GM21381 (cell line): ENCODE results near the gene MYBPH.

Experiments used
- ATAC-seq: cut with Tn5 transposase; IDR thresholded peaks from one replicate; pipeline ENCODE4 v1.9.1; 2021; ENCODE audit warnings: mild to moderate bottlenecking, moderate library complexity; ENCODE audit not compliant: unreplicated experiment

Gene MYBPH

DNA sequence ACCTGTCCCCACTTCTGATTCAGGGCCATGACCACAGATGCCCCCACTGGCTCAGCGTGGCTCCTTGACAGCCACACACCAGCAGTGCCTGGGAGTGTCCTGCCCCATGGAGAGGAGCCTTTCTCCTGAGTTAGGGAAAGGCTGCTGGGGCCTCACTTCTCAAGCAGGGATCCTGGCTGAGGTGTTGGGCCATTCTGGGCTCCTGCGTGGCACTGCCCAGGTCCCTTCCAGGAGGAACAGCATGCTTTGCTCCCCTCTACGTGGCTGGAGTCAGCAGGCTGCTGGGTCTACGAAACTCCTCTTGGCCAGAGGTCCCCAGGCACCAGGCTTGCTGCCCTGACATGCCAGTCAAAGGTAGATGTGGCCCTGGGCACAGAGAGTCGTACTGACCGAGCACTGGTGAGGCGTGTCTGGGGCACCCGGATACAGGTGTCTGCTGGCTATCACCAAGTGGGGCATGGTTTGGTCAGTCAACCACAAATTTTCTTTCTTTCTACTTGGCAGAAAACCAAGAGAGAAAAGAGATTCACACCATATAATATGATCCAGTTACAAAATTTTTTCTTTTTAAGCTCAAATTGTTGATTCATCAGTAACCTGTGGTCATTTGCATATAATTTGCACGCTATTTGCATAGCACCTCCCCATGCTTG lies 44.0 kb downstream of the MYBPH start:
- no peak for ATAC-seq

DNA sequence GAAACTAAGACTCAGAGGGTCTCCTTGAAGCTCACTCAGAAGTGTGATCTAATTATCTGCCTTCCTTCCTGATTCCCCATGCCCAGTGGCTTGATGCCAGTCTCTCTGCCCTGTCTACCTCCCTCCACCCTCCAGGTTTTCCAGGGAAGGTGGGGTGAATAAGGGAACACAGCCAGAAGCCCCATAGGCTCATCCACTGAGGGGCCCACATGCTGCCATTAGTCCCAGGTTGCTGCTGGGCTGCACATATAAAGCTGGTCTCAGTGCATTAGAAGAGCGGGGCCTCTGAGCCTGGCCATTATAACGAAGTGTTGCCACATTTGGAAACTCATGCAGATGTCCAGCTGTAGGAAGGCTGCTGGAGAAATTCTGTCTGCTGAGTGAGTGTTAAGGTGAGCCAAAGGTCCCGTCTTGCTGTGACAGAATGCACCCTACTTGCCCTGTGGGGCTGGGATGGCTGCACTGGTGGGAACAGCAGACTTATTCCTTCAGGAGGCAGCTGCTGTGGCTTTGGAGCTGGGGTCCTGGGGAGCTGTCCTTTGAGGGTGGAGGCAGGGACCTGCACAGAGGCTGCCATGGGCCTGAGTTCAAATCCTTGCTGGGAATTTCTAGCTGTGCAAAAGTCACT lies 45.2 kb downstream of the MYBPH start:
- ATAC-seq: no peak

DNA sequence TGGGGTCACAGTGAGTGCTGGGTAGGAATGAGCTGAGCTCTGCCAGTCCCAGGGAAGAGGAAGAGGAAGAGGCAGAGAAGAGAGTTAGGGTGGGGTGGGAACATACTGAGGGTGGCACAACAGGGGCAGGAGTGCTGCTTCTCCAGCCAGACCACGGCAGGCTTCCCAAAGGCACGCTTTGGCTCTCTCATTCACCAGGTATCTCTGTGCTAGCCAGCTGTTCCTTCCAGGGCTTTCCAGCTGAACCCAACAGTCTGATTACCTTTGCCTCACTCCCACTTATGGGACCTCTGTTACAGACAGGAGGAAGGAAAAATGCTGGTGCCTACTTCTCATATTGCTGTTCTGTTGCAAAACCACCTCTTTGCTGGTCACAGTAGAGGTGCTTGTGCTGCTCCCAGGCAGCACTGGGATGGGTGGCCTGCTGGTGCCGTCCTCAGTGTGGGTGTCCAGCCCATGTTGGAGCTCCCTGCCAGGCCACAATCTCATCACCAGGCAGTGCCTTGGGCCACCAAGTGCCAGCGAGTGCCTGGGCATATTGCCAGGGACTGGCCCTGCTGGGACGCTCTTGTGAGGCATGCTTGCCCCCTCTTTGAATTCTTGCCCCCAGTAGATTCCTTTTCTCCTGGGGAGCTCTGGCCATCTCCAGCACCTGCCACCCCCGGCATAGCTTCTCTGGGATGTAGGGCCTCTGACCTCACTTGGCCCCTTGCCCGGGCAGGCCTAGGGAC lies 46.0 kb downstream of the MYBPH start:
- ATAC-seq: no peak

DNA sequence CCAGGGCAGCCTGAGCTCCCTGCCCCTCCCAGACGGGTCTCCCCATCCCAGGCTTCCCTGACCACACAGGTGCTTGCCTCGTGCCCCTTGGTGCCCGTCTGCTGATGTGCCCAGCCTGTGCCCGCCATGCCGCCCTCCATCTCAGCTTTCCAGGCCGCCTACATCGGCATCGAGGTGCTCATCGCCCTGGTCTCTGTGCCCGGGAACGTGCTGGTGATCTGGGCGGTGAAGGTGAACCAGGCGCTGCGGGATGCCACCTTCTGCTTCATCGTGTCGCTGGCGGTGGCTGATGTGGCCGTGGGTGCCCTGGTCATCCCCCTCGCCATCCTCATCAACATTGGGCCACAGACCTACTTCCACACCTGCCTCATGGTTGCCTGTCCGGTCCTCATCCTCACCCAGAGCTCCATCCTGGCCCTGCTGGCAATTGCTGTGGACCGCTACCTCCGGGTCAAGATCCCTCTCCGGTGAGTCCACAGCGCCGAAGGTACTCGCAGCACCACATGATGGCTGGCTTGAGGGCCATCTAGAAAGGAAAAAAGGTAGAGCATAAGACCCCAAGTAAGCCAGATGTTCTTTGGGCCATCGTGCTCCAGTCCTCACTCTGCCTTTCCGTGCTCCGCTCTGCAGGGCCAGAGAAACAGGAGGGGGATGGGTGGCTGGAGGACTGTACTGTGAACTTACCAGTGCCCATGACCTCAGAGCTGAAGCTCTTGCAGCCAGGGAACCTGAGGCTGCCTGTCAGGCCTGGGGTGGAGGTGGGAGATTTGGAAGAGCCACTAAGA lies 46.7 kb downstream of the MYBPH start:
- no peak for ATAC-seq

DNA sequence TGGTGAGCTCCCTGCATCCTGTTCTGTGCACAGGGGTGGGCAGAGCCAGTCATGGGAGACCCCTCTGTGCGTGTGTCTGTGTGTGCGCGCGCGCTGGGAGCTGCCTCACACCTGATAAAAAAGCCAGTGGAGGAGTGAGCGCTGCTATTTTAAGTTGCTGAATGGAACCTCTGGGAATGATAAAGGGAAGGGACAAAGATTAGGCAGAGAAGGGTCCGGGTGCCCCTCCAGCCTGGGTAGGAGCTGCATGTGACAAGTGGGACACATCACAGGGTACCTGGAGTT lies 47.3 kb downstream of the MYBPH start:
- ATAC-seq: no peak

DNA sequence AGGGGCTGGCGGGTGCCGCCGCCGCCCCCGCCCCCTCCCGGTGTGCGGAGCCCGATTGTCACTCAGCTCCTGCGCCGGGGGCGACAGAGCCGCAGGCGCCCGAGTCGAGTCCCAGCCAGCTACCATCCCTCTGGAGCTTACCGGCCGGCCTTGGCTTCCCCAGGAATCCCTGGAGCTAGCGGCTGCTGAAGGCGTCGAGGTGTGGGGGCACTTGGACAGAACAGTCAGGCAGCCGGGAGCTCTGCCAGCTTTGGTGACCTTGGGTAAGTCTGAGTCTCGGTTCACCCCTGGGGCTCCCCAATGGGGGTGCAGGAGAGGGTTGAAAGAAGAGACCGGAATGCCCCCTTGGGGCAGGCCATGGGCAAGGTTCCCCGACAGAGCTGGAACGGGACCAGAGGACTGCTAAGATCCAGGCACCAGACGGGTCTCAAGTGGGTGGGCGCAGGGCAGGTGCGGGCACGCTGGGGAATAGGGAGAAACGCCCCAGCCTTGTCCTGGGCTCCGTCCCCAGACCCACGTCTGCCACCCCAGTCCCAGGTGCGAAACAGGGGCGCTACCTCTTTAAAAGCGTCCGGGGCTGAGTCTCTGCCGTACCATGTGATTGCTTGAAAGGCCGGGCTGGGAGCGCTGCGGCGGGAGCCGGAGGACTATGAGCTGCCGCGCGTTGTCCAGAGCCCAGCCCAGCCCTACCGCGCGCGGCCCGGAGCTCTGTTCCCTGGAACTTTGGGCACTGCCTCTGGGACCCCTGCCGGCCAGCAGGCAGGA lies 47.8 kb downstream of the MYBPH start, which contains the start of gene ADORA1:
ADORA1 (plus strand) TSS at position 61 of the 765 bp plus-strand sequence. CDS start 1,116 bp downstream, outside the sequence.
- no peak for ATAC-seq

DNA sequence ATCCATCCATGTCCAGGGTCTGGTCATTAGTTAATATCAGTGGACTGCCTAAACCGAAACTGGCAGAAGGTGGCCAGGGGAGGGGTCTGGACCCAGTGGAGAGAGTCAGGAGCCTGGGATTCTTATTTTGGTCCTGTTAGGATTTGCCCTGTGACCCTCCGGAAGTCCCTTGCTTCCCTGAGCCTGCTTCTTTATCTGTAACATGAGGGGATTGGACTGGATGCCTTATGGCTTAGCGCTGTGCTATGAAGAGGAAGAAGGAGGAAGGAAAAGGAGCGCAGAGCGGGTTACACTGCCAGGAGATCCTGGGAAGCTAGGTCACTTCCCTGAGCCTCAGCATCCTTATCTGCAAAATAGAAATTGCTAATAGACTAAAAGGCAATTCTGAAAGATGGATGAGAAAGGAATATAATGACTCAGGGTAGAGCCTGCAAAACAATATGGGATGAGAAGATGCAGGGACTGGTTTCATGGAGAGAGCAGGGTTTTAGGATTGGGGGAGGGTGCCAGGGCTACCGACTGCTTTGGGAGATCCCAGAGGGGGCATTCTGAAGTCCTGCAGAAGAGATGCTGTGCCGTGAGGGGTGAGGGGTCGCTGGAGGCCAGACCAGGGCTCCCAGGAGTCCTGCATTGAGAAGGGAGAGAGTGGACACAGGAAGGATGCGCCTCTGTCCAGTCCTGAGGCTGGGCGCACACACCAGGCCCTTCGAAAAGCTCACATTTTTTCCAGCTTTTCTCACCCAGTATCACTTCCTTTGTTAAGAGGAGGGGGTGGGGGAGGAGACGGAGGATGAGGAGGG lies 48.6 kb downstream of the MYBPH start:
- ATAC-seq: no peak

DNA sequence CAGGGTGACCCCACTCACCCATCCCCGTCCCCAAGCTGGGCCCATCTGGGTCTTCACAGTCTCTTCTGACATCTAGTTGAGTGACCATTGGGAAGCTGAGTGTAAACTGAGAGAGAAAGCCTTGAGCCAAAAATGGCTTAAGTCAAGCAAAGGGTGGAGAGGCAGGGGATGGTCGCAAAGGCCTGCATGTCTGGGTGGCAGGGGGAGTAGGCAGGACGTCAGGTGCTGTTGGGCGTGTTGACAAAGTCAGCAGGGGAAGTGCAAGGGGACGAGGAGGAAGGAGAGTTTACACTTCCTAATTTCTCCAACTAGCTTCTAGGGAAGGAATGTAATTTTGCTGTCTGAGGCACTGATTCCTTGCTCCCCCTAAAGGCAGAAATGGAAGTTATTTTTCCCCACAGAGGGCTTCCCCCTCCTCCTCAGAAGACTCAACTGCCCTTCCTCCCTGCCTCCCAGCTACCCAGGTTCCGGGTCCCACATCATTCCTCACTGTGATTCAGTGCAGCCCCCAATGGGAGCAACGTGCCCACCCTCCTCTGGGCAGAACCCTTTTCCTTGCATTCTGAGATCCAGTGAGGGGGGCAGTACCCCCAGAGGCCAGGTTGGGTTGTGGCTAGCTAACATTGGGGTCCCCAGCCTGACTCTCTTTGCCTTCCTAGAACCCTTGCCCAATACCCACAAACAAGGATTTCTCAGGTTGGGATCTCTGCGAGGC lies 49.3 kb downstream of the MYBPH start:
- ATAC-seq: no peak

DNA sequence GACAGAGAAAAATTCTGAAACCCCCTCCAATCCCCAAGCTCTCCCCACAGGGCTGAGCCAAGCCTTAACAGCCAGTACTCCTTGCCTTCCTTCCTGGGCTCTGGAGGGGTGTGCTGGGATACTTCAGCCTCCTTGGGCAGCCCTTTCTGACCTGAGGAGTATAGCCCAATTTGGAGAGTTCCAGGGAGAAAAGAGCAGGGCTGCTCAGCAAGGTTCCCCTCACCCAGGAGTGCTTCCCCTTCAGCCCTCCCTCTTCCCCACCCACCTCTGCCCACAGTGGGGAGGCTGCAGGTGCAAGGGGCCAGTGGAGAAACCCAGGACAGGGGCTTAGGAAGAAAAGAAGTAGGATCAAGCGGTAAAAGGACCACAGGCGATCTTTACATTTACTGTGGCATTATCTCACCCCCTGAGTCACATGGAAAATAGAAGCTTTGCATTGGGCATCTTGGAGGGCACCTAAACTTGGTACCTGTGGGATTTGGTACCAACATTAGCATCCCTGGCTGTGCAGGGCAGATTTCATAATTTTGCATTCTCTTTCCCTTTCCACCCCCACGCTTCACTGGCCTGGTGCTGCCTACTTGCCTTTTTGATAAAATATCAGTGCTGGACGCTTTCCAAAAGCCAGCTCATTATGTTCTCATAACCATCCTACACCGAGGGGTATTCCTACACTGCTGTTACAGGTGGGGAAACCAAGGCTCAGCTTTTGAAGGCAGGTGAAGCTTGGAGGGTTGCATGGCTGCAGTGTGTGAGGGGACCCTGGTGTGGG lies 50.9 kb downstream of the MYBPH start:
- ATAC-seq: no peak

DNA sequence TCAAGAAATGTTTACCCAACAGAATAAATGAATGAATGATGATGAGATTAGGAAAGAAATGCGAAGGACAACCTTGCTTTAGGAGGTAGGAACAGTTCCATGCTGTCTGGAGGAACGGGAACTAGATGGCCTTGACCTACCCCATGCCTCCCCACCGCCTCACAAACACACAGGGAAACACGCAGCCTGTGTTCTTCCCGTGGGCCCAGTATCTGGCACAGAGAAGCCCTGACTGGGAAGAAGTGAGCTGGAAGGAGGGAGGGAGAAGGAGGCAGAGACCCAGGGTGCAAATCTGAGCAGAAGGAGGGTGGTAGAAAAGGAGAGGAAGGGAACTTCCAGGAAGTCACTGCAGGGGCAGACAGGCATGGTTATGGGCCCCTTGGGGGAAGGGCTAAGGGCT lies 51.6 kb downstream of the MYBPH start:
- no peak for ATAC-seq

DNA sequence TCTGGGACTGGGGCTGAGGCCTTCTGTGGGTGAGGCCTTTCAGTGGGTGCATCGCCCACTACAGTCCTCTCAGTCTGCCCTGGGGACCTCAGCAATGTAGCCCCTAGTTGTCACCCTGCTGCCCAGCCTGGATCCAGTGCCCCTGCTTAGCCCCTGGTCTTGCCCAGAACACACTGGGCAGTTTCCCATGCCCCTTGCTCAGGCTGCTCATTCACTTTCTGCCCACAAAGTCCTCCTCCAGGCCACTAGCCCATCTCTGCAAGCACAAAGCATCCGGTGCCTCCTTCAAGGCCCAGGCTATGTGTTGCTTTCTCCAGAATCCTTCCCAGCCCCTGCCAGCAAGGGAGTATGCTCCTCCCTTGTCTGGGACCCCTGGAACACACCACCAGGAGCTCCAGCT lies 53.5 kb downstream of the MYBPH start:
- ATAC-seq: no peak

DNA sequence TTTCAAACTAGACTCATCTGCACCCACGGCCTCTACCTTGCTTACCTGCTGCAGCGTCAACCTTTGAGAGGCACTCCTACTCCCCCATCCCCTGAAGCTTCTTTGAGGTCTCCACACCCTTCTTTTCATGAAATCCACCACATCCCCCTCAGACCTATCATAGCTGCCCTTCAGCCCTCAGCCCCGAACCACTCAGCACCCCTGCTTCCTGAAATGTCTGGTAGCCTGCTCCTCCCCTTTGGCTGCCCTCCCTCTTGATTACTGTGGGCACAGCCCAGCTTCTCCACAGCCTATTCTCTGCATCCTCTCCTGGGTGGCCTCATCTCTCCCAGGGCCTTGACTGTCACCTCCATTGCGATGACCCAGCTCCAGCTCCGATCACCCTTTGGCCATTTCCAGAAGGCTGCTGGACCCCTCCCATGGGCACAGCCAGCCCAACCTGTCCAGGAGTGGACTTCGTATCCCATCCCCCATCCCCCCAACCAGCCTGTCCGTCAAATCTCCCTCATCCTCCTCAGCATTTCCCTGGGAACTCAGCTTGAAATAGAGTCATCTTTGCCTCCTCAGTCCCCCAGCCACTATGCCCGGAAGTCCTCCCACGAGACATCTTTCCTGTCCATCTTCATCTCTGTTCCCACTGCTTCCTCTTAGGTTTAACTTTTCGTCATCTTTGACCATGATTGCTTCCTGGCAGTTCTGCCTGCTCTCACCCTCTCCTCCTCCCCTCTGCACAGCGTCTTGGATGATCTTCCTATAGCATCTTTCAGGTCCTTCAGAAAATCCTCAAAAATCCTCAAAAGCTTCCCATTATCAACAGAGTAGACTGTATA lies 54.2 kb downstream of the MYBPH start:
- no peak for ATAC-seq

DNA sequence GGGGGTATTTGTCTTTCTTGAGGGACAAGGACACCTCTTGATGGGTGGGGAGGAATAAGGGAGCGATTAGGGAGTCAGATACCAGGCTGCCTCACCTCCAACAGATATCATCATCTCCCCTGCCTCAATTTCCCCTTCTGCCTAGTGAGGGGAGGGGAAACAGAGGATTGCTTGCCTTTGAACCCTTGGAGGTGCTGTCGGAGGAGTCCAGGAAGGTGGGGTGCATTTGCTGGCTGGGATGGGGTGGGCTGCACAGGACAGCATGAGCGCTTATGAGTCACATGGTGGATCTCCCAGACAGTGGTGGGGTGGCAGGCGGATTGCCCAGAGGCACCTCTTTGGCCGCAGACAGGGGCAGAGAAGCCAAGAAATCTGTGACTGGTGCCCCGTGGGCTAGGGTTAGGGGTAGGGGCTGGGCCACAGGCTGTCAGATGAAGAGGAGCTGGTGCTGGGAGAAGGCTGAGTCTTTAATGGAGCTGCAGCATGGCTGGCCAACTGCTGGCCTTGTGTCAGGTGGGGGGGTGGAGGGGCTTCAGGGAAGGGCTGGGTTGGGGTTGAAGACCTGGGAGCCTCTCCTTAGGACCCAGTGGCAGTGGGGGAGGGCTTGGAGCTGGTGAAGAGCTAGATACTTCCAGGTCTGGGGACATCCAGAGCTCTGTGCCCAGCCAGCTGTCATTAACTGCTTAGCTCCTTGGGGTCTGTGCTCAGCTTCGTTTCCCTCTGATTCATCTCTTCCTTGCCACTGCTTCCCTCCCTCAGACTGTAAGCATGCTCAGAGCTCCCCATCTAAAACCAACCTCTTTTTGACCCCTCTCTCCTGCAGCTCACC lies 55.1 kb downstream of the MYBPH start:
- ATAC-seq: no peak
